ENCODE results near the gene CLEC2A.

- TF ChIP-seq CTCF (IDR thresholded peaks at IDR 0.05; ENCODE audit: poor library complexity, severe bottlenecking) (no peak), TAF1 (IDR thresholded peaks at IDR 0.05; ENCODE audit: low read depth) (no peak), EP300 (conservative IDR thresholded peaks at IDR 0.05; ENCODE audit: poor library complexity, severe bottlenecking) (no peak), MXI1 (conservative IDR thresholded peaks at IDR 0.05; ENCODE audit: poor library complexity, severe bottlenecking) (no peak)
These were observed 24.4 kb downstream of the CLEC2A start for GRCh38 chr12:9907769-9908168.

Data from neural cell (in vitro differentiated cells).